DND-41 (cell line): ENCODE results near the gene PIK3C2B.
"Not testable (repeated sequence)": the region's sequence is repeated elsewhere in the genome, so short reads cannot be mapped to it uniquely, and the experiment has no call there.

Source experiments
- ATAC-seq: fragments of 200-7000 bp; cut with Tn5 transposase; 3 replicates; pipeline ENCODE4 v1.9.1; 2021; ENCODE audit warnings: low read depth; ENCODE audit not compliant: insufficient read depth
- DNase-seq: peaks from one replicate; pipeline ENCODE4 v3.0.0-alpha.2; 2020
- H2AFZ ChIP-seq: 2 replicates; pipeline ENCODE4 v1.6.0; 2012; ENCODE audit warnings: low read depth, low read length
- H3K27ac ChIP-seq: 2 replicates; pipeline ENCODE4 v1.5.1; 2012; ENCODE audit warnings: low read length, inconsistent platforms
- H3K27me3 ChIP-seq: fragments of 200-600 bp; sonication (generic); 2 replicates; pipeline ENCODE4 v1.6.0; 2012; ENCODE audit warnings: low read length, mild to moderate bottlenecking, inconsistent platforms; ENCODE audit not compliant: insufficient read depth, poor library complexity
- H3K36me3 ChIP-seq: 2 replicates; pipeline ENCODE4 v1.5.1; 2012; ENCODE audit warnings: low read length, inconsistent platforms; ENCODE audit not compliant: insufficient read depth
- H3K4me1 ChIP-seq: 2 replicates; pipeline ENCODE4 v1.5.1; 2012; ENCODE audit warnings: mild to moderate bottlenecking, low read length; ENCODE audit not compliant: insufficient read depth
- H3K4me2 ChIP-seq: 2 replicates; pipeline ENCODE4 v1.6.0; 2012; ENCODE audit warnings: mild to moderate bottlenecking, moderate library complexity, low read length, inconsistent platforms; ENCODE audit not compliant: insufficient read depth
- H3K4me3 ChIP-seq, 2 experiments: fragments of 200-600 bp in 1 of 2; shearing (Covaris generic) in 1 of 2; 2 replicates each; pipeline ENCODE4 v1.5.1; 2012 to 2016; ENCODE audit warnings: inconsistent platforms in 2 of 2, low read length in 2 of 2, mild to moderate bottlenecking in 2 of 2, low read depth in 1 of 2, moderate library complexity in 1 of 2
- H3K79me2 ChIP-seq: 2 replicates; pipeline ENCODE4 v1.6.0; 2012; ENCODE audit warnings: low read length, inconsistent platforms; ENCODE audit not compliant: insufficient read depth
- H3K9ac ChIP-seq: 2 replicates; pipeline ENCODE4 v1.6.0; 2012; ENCODE audit warnings: low read depth, mild to moderate bottlenecking, inconsistent platforms, low read length, moderate library complexity
- H3K9me3 ChIP-seq: 2 replicates; pipeline ENCODE4 v1.5.1; 2012; ENCODE audit warnings: low read length, moderate library complexity, mild to moderate bottlenecking, inconsistent platforms; ENCODE audit not compliant: insufficient read depth, severe bottlenecking
- H4K20me1 ChIP-seq: 2 replicates; pipeline ENCODE4 v1.6.0; 2012; ENCODE audit warnings: low read length; ENCODE audit not compliant: insufficient read depth
- EZH2 ChIP-seq: IDR thresholded peaks from 3 replicates; pipeline ENCODE4 v1.6.1; 2012; ENCODE audit warnings: borderline replicate concordance, low read depth, mild to moderate bottlenecking, moderate library complexity, low read length, inconsistent platforms; ENCODE audit not compliant: severe bottlenecking
- TF ChIP-seq, protein P1 (sequence below): IDR thresholded peaks from 2 replicates; pipeline ENCODE4 v1.5.1; 2012; ENCODE audit warnings: borderline replicate concordance, low read length, moderate library complexity, mild to moderate bottlenecking; ENCODE audit not compliant: poor library complexity, severe bottlenecking; ENCODE audit errors: extremely low read depth

The PIK3C2B gene

GRCh38 chr1:204520834-204521709, 26.5 kb upstream of the PIK3C2B start:
- TF ChIP-seq, protein P1, sequence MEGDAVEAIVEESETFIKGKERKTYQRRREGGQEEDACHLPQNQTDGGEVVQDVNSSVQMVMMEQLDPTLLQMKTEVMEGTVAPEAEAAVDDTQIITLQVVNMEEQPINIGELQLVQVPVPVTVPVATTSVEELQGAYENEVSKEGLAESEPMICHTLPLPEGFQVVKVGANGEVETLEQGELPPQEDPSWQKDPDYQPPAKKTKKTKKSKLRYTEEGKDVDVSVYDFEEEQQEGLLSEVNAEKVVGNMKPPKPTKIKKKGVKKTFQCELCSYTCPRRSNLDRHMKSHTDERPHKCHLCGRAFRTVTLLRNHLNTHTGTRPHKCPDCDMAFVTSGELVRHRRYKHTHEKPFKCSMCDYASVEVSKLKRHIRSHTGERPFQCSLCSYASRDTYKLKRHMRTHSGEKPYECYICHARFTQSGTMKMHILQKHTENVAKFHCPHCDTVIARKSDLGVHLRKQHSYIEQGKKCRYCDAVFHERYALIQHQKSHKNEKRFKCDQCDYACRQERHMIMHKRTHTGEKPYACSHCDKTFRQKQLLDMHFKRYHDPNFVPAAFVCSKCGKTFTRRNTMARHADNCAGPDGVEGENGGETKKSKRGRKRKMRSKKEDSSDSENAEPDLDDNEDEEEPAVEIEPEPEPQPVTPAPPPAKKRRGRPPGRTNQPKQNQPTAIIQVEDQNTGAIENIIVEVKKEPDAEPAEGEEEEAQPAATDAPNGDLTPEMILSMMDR, result no peak
- TF ChIP-seq EZH2, result no peak
- Histone ChIP-seq H3K4me2 (peak overlapping the region; percentile 60), H3K36me3 (peaks cover 53% of the 10 kb centered on the region), H4K20me1 (peaks cover 24% of the 10 kb centered on the region; the same call in 1 of the 2 replicates), H3K9ac (peak overlapping the region; percentile 49), H3K27me3 (no peaks in the 10 kb centered on the region), H3K4me3 (peak overlapping the region in 1 of 2 experiments; percentile 38; a peak in 2 of 4 replicates), H3K9me3 (peaks cover 4% of the 10 kb centered on the region), H2AFZ (no peak overlapping the region), H3K4me1 (peaks cover 69% of the 10 kb centered on the region), H3K79me2 (peaks cover 90% of the 10 kb centered on the region), H3K27ac (peak overlapping the region; percentile 95)
- ATAC-seq (peak; percentile 91), DNase-seq (peak; percentile 90)

DNA sequence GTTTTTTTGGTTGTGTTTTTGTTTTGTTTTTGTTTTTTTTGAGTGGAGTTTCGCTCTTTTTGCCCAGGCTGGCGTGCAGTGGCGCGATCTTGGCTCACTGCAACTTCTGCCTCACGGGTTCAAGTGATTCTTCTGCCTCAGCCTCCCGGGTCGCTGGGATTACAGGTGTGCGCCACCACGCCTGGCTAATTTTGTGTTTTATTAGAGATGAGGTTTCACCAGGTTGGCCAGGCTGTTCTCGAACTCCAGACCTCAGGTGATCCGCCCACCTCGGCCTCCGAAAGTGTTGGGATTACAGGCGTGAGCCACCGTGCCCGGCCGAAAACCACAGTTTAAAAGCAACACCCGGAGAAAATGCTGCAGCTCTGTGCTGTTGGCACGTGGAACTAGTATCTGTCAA, 22.8 kb upstream of the PIK3C2B start:
- H2AFZ ChIP-seq, H3K27me3 ChIP-seq, ATAC-seq, DNase-seq, H3K9me3 ChIP-seq: not testable (repeated sequence)
- Histone ChIP-seq H3K36me3 (peaks cover 24% of the 10 kb centered on the region), H4K20me1 (peaks cover 12% of the 10 kb centered on the region; the same call in 1 of the 2 replicates), H3K27ac (peak overlapping the region; percentile 95), H3K4me3 (peak overlapping the region; percentile 68 to 79), H3K4me2 (peak overlapping the region; percentile 60), H3K9ac (peak overlapping the region; percentile 81), H3K79me2 (peaks cover 58% of the 10 kb centered on the region), H3K4me1 (peaks cover 77% of the 10 kb centered on the region)

DNA sequence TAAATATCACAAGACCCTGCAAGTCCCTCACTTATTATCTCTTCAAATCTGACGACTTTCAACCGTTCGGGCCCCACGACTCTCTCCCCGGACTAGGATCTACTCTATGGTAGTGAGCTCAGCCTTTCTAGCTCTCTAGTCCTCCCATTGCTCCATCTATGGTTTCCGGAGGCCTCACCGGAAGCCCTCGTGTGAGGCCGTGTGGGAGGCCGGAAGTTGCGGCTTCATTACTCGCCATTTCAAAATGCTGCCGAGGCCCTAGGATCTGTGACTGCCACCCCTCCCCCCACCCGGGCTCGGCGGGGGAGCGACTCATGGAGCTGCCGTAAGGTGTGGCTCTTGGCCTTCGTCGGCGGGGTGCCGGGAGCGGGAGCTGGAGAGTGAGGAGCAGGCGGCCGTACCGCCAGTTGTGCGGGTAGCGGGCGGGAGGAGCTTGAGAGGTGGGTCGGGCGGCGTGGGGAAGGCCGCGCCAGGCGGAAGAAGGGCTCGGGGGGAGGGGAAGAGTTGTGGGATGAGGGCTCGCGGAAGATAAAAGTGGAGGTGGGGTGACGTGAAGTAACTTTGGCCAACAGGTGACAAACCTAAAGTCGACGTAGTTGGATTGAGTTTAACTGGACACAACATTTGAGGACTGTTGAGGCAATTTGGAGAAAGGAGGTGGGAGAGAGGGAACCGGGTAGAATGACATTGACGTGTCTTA, 21.7 kb upstream of the PIK3C2B start, which contains the start of gene MDM4:
Gene MDM4, plus strand, starts transcription at position 227 of the 700 bp plus-strand sequence. CDS start 9,113 bp downstream, outside the sequence.
- peak within 1 kb of the TSS; percentile 81 for H3K9ac ChIP-seq
- H3K9me3 ChIP-seq, result no peaks in the 10 kb centered on the region
- TF ChIP-seq, protein P1, result no peak
- TF ChIP-seq EZH2, result no peak
- peak within 1 kb of the TSS; percentile 74 for H2AFZ ChIP-seq
- H3K4me1 ChIP-seq, result peaks cover 67% of the 10 kb centered on the region
- peak within 1 kb of the TSS; percentile 68 to 79 for H3K4me3 ChIP-seq
- peaks cover 20% of the 10 kb centered on the region for H3K36me3 ChIP-seq
- H3K27ac ChIP-seq, result peak within 1 kb of the TSS; percentile 95
- no peaks in the 10 kb centered on the region for H3K27me3 ChIP-seq
- DNase-seq, result peak; percentile 96
- H4K20me1 ChIP-seq, result peaks cover 8% of the 10 kb centered on the region; the same call in 1 of the 2 replicates
- peaks cover 48% of the 10 kb centered on the region for H3K79me2 ChIP-seq
- ATAC-seq, result peak; percentile 95
- H3K4me2 ChIP-seq, result peak within 1 kb of the TSS; percentile 60
